Activated naive CD8-positive, alpha-beta T cell treated with anti-CD3 and anti-CD28 coated beads, Interleukin-2, amount 50 U/mL, for 24 hours (primary cell): ENCODE data around the gene TMEM158.

ENCODE experiments used
- ATAC-seq: fragments of 150-1000 bp; cut with Tn5 transposase; one replicate; pipeline ENCODE4 v1.10.0; 2021
- DNase-seq: peaks from one replicate; pipeline ENCODE4 v3.0.0; 2021
- H3K27ac Mint-ChIP-seq: one replicate; pipeline ENCODE4 v1.8.0; 2021; ENCODE audit warnings: mild to moderate bottlenecking, mixed read lengths
- H3K27me3 Mint-ChIP-seq: one replicate; pipeline ENCODE4 v1.8.0; 2021; ENCODE audit warnings: mixed read lengths
- H3K36me3 Mint-ChIP-seq: one replicate; pipeline ENCODE4 v1.8.0; 2021; ENCODE audit warnings: low read depth, mixed read lengths
- H3K4me1 Mint-ChIP-seq: one replicate; pipeline ENCODE4 v1.8.0; 2021; ENCODE audit warnings: mixed read lengths
- H3K4me3 Mint-ChIP-seq: one replicate; pipeline ENCODE4 v1.8.0; 2021; ENCODE audit warnings: mild to moderate bottlenecking, moderate library complexity, mixed read lengths
- H3K9me3 Mint-ChIP-seq: one replicate; pipeline ENCODE4 v1.8.0; 2021; ENCODE audit warnings: mixed read lengths

The TMEM158 gene

DNA sequence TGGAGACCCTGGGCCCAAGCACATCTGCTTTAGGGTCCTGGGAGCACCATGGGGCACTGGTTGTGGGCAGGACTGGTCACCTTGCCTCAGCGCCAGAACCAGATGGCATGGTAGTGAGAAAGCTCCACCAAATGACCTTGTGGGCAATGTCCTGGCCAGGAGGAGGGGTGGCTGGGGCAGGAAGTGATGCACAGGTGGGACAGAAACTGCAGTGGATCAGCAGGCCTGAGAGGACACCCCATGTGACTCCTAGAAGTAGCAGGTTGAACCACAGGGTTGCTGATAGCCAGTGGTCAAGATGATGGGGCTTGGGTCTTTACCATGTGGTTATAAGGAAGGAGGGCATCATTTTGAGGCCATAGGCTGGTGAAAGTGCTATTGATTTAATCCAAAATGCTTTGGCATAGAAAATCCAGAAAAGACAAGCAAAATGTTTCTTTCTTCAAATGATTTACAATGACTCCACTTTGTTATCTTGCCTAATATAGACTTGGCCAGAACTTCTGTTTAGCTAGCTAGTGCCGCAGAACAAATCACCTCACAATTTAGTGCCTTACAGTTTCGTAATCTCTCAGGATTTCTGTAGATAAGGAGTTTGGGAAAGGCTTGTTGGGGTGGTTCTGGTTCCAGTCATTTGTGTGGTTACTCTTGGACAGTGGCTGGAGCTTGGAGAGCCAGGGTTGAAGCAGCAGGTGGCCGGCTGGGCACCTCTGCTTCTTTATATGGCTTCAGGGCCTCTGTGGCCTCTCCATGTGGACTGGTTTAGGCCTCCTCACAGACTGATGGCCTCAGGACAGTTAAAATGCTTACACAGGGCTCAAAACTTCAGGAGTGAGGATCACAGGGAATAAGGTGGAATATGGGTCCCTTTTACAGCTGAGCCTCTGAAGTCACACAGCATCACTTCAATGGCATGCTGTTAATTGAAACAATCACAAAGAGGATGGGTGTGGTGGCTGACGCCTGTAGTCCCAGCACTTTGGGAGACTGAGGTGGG is 27.5 kb downstream of the TMEM158 start:
- Mint-ChIP-seq H3K27ac (no peak overlapping the region), H3K27me3 (peaks cover 18% of the 10 kb centered on the region), H3K4me3 (no peak overlapping the region), H3K4me1 (peaks cover 6% of the 10 kb centered on the region), H3K9me3 (no peaks in the 10 kb centered on the region), H3K36me3 (no peaks in the 10 kb centered on the region)
- ATAC-seq (no peak), DNase-seq (no peak)

DNA sequence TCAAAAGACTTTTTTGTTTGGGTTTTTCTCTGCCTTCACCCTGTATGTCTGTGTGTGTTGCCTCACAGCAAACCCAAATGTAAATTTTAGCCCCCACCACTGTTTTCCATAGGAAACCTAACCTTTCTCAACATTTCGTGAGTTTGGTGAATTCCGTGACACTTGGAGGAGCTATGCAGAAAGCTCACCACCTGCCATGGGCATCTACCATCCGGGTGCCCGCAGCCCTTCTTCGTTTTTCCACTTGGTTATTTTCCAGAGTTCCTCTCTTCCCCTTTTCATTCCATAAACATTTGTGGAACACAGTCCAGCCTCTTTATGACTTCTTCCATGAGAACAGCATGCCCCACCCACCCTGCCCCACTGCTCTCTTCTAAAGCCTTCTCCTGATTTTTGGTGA is 31.3 kb downstream of the TMEM158 start:
- Mint-ChIP-seq H3K27ac (no peak overlapping the region), H3K4me1 (peaks cover 6% of the 10 kb centered on the region), H3K9me3 (no peaks in the 10 kb centered on the region), H3K27me3 (peaks cover 14% of the 10 kb centered on the region), H3K36me3 (no peaks in the 10 kb centered on the region), H3K4me3 (no peak overlapping the region)
- DNase-seq (no peak), ATAC-seq (no peak)

DNA sequence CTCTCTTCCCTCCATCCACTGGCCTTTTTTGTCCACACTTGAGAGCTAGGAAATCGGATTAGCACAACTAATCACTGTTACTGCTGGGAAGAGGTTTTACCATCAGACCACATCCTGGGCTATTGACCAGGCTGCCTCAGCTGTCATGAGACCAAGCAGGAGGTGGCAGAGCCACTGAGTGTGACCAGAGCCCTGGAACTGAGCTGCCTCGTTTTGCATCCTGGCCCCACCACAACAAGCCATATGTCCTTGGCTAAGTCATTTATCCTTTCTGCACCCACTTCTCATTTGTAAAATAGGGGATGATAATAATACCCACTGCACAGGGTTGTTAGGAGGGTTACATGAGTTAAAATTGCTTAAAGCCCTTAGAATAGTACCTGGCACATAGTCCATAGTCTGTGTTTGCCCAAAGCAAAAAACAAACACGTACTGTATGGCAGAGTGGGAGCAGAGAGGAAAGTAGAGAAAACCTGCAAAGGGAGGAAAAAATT is 34.1 kb downstream of the TMEM158 start:
- Mint-ChIP-seq H3K36me3 (no peaks in the 10 kb centered on the region), H3K4me1 (peaks cover 16% of the 10 kb centered on the region), H3K9me3 (no peaks in the 10 kb centered on the region), H3K27me3 (peaks cover 9% of the 10 kb centered on the region), H3K27ac (no peak overlapping the region), H3K4me3 (no peak overlapping the region)
- ATAC-seq, result no peak
- DNase-seq, result no peak

DNA sequence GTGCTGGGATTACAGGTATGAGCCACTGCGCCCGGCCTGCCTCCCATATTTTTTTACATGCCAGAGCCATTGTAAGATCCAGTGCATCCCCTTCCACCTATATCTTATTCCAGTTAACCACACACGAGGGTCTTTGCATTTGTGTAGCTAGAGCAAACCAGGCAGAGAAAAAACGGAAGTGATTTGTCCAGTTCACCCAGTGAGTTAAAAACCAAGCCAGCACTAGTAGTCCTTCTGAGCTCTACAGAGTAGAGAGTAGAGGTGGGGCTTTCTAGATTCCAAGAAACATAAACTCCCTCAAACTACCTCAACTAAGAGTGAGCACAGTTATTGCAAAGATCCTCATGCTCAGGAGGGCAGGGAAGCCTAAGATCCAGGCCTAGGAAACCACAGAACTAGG is 34.7 kb downstream of the TMEM158 start:
- peaks cover 11% of the 10 kb centered on the region for H3K4me1 Mint-ChIP-seq
- no peaks in the 10 kb centered on the region for H3K36me3 Mint-ChIP-seq
- DNase-seq, result no peak
- H3K4me3 Mint-ChIP-seq, result no peak overlapping the region
- peaks cover 9% of the 10 kb centered on the region for H3K27me3 Mint-ChIP-seq
- no peak overlapping the region for H3K27ac Mint-ChIP-seq
- no peaks in the 10 kb centered on the region for H3K9me3 Mint-ChIP-seq
- no peak for ATAC-seq

DNA sequence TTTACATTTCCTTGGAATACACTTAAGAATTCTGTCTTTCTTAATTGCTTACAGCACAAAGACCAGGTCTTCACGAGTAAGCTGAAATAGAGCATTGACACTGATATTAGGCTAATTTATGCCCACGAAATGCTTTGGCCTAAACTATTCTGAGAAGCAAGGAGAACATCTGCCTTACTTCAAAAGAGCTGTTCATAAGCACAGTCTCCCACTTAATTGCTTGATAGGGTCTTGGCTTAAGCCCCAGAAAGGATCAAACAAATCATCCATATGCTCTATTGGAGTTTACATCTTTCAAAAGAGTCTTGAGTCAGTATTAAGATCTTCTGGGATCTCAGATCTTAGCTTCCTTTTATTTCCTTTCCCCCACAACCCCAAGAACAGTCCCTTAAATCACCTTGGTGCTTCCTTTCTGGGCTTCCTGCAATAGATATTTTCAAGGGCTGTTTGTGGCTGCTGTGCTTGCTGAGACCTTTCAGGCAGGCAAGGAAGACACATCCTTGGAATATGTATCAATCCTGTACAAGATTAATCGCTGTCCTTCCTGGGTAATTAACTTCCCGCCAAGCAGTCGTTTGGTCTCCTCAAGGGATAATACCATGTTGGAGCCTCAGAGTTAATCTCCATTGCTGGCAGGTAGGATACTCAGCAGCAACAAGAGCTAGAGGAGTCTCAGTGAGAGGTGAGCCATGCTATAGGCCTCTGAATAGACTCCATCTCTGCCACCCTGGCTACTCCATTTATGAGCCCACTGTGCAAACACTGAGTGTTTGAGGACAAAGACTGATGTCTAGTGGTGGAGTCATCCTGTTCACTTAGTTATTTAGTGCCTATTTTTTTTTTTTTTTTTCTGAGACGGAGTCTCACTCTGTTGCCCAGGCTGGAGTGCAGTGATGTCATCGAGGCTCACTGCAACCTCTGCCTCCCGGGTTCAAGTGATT is 37.1 kb downstream of the TMEM158 start:
- no peak overlapping the region for H3K27ac Mint-ChIP-seq
- peaks cover 12% of the 10 kb centered on the region for H3K4me1 Mint-ChIP-seq
- H3K9me3 Mint-ChIP-seq, result no peaks in the 10 kb centered on the region
- peaks cover 3% of the 10 kb centered on the region for H3K27me3 Mint-ChIP-seq
- H3K36me3 Mint-ChIP-seq, result no peaks in the 10 kb centered on the region
- no peak for ATAC-seq
- no peak overlapping the region for H3K4me3 Mint-ChIP-seq
- no peak for DNase-seq

DNA sequence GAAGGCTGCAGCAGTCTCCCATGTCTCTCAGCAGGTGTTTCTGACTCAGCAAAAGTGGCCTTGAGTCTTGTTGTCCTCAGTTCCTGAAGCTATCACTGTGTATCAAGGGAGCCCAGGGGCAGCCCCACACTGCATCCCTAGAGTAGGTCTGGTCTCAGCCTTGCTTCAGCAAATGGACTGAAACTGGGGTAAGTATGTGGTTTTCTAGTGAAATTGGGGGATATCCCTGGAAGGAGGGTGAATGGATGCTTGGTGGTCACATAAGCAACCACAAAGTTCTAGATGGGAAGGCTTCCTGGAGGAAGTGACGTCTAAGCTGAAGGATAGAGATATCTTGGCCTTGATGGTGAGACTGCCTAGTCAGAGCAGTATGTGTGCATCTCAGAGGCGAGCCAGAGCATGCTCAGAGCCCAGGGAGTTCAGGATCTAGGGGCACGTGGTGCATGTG is 38.4 kb downstream of the TMEM158 start:
- no peak for DNase-seq
- peak; percentile 88 for ATAC-seq
- H3K4me1 Mint-ChIP-seq, result peaks cover 16% of the 10 kb centered on the region
- peaks cover 3% of the 10 kb centered on the region for H3K27me3 Mint-ChIP-seq
- peak overlapping the region; percentile 62 for H3K27ac Mint-ChIP-seq
- H3K36me3 Mint-ChIP-seq, result no peaks in the 10 kb centered on the region
- no peak overlapping the region for H3K4me3 Mint-ChIP-seq
- H3K9me3 Mint-ChIP-seq, result no peaks in the 10 kb centered on the region

DNA sequence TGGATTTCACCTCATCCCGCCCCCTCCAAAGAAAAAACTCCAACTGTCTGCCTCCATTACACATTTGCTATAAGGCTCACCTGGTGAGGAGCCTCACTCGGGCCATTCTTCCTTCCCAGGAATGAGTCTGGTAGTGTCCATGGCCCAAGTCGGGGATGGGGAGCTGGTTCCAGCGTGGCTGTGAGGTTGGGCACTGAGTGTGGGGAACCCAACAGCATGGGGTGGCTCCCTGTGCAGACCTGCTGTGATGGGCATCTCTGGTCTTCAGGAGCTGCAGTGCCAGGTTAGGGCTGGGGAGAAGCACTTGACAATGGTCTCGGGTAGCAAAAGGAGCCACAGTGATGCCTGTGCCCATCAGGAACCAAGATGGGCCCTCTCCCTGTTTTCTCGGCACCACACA is 39.2 kb downstream of the TMEM158 start:
- Mint-ChIP-seq H3K4me1 (peaks cover 16% of the 10 kb centered on the region), H3K9me3 (no peaks in the 10 kb centered on the region), H3K27me3 (peaks cover 3% of the 10 kb centered on the region), H3K27ac (no peak overlapping the region), H3K36me3 (no peaks in the 10 kb centered on the region), H3K4me3 (no peak overlapping the region)
- no peak for ATAC-seq
- DNase-seq, result no peak

DNA sequence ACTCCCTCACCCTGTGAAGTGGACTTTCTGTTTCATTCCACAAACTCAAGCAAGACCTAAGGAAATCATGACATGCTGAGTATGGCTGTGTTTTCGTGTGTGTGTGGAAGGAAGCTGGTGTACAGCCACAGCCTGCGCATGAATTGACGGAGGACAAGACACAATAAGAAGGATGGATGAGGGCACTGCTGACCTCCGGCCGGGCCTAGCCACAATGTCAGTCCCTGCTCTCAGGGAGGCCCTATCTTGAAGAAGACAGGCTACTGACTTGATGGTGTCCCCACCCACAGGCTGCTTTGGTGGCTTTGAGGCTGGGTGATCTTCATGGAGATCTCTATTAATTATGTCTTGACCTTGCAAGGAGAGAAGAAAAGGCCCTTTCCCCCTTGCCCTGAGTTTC is 40.6 kb downstream of the TMEM158 start:
- ATAC-seq, result no peak
- DNase-seq, result no peak
- no peak overlapping the region for H3K27ac Mint-ChIP-seq

DNA sequence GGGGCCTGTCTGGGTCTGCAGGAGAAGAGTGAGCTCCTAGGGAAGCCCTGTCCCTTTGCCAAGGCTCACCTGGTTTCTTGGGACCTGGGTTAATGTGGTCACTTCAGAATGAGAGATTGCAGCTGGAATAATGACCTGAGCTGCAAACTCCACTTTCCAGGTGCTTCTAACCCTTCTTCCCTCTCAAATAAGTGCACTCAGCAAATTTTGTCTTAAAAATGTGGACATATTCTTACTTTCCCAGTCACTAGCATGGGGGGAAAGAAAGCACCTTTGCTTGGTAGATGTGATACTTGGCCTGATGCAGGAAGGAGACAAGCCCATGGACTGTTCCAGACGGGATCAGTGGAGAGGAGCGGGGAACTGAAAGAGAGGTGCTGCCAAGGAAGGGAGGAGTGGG is 41.0 kb downstream of the TMEM158 start:
- H3K36me3 Mint-ChIP-seq, result no peaks in the 10 kb centered on the region
- H3K27ac Mint-ChIP-seq, result no peak overlapping the region
- H3K4me3 Mint-ChIP-seq, result no peak overlapping the region
- no peak for DNase-seq
- peaks cover 3% of the 10 kb centered on the region for H3K27me3 Mint-ChIP-seq
- H3K9me3 Mint-ChIP-seq, result no peaks in the 10 kb centered on the region
- no peak for ATAC-seq
- H3K4me1 Mint-ChIP-seq, result peaks cover 16% of the 10 kb centered on the region

More for the DNA sequence above, 40.6 kb downstream of the TMEM158 start:
- Mint-ChIP-seq H3K27me3 (peaks cover 3% of the 10 kb centered on the region), H3K4me3 (no peak overlapping the region), H3K9me3 (no peaks in the 10 kb centered on the region), H3K4me1 (peaks cover 16% of the 10 kb centered on the region), H3K36me3 (no peaks in the 10 kb centered on the region)

DNA sequence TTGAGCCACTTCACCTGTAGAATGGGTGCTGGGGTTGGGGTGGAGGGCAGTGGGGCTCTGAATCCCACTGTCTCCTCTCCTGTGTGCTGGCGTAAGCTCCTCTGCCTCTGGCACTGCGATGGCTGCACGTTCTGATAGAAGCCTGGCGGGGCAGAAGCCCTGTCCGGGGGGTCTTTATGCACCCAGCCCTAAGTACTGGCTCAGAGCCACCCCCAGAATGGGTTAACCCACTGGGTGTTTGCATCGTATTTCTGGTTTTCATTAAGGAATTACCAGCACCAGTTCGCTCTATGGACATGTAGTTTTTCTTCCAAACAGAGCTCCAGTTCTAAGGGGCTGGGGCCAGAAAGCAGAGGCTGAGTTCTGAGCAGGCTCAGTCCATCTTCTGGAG is 42.2 kb downstream of the TMEM158 start:
- Mint-ChIP-seq H3K9me3 (no peaks in the 10 kb centered on the region), H3K27ac (no peak overlapping the region), H3K4me3 (no peak overlapping the region), H3K27me3 (no peaks in the 10 kb centered on the region), H3K36me3 (no peaks in the 10 kb centered on the region), H3K4me1 (peaks cover 16% of the 10 kb centered on the region)
- no peak for ATAC-seq
- DNase-seq, result no peak

DNA sequence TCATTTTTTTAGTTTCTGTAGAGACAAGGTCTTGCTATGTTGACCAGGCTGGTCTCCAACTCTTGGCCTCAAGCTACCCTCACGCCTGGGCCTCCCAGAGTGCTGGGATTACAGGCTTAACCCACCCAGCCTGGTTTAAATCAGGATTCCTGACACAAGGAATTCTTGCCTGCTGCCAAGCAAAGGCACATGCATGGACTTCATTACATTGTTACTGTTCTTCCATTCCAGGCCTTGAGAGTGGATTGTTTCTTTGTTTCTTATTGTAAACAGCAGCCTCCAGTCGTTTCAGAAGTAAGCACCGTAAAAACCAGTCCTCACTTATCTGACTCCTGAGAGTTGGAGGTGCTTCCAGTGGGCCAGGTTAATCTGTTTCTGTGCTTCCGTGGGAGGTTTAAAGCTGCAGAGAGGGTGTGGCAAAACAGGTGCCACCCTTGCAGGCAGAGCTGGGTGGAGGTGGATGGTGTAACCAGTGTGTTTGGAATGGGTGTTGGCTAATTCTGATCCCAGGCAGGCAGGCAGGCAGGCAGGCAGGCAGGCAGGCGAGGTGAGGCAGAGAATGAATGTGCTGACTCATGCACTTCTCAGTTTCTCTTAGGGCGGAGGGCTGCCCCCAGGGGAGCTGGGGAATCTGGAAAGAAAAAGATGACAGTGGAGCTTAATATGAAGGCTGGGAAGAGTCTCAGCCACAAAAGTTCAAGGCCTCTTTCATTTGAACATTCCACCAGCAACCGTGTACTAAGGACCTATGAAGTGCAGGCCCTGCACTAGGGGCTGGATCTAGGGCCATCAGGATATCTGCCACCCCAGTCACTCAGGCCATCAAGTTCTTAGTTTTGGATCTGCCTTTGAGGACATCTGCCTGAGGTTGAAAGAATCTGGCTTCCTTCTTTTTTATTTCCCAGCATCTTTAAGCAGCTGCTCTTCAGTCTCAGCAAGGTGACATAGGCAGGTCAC is 42.9 kb downstream of the TMEM158 start:
- DNase-seq (no peak), ATAC-seq (no peak)
- Mint-ChIP-seq H3K27me3 (no peaks in the 10 kb centered on the region), H3K4me3 (no peak overlapping the region), H3K9me3 (no peaks in the 10 kb centered on the region), H3K36me3 (no peaks in the 10 kb centered on the region), H3K27ac (no peak overlapping the region), H3K4me1 (peaks cover 12% of the 10 kb centered on the region)

DNA sequence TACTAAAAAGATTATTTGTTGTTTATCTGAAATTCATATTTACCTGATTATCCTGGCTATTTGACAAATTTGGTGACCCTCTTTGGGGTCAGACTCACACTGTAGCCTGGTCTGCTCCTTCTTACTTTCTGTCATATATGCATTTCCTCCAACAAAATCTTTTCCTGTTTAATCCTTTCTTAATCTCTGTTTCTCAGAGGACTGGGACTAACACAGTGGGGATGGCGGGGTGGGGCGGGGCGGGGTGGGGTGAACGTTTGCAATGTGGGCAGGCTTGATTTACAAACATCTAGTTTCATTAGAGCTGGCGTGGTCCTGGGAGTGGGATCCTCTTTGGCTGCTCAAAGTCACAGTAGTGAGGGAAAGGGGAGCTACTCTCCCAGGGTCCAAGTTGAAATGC is 44.6 kb downstream of the TMEM158 start:
- ATAC-seq (no peak), DNase-seq (no peak)
- Mint-ChIP-seq H3K9me3 (no peaks in the 10 kb centered on the region), H3K27ac (no peak overlapping the region), H3K4me1 (peaks cover 5% of the 10 kb centered on the region), H3K4me3 (no peak overlapping the region), H3K36me3 (no peaks in the 10 kb centered on the region), H3K27me3 (no peaks in the 10 kb centered on the region)

DNA sequence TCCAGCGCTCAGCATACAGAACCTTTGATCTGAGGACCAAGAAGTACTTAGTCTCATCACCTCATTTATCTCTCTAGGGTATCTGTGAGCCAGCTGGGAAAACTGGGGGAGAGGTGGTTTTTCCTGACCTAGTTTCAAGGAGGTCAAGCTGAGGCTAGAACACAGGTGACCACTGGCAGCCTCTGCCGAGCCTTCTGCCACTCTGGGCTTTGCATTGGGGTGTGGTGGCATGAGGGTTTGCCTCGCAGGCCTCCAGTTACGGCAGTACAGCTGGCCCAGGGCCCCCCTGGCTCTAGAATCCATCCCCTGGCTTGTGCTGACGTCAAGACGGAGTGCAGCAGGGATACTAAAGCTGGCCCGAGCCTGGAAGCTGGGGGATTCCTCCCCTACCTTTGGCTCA is 45.2 kb downstream of the TMEM158 start:
- no peaks in the 10 kb centered on the region for H3K9me3 Mint-ChIP-seq
- H3K4me3 Mint-ChIP-seq, result no peak overlapping the region
- no peaks in the 10 kb centered on the region for H3K27me3 Mint-ChIP-seq
- no peaks in the 10 kb centered on the region for H3K36me3 Mint-ChIP-seq
- H3K4me1 Mint-ChIP-seq, result peaks cover 5% of the 10 kb centered on the region
- ATAC-seq (no peak), DNase-seq (no peak)
- no peak overlapping the region for H3K27ac Mint-ChIP-seq

DNA sequence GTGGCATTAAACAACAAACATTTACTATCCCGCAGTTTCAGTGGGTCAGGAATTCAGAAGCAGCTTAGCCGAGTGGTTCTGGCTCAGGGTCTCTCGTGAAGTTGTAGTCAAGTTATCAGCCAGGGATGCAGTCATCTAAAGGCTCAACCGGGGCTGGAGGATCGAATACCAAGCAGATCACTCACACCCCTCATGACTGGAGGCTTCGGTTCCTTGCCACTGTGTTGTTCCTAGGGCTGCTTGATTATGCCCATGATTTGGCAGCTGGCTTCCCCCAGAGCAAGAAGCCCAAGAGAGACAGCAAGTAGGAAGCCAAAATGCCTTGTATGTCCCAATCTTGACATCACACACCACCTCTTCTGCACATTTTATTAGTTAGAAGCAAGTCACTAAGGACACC is 46.0 kb downstream of the TMEM158 start:
- Mint-ChIP-seq H3K4me1 (peaks cover 5% of the 10 kb centered on the region), H3K36me3 (no peaks in the 10 kb centered on the region), H3K4me3 (no peak overlapping the region), H3K27me3 (no peaks in the 10 kb centered on the region), H3K27ac (no peak overlapping the region), H3K9me3 (no peaks in the 10 kb centered on the region)
- DNase-seq (no peak), ATAC-seq (no peak)
